HL-60/S4 treated with phorbol 12-myristate 13-acetate at 8.2 ng/mL for 4 days and 3 days (cell line): ENCODE results near the gene RBMS1.
"Not testable (repeated sequence)": the region's sequence is repeated elsewhere in the genome, so short reads cannot be mapped to it uniquely, and the experiment has no call there.

Experiments
- in situ Hi-C: fragments of 300-500 bp; cut with MboI; formaldehyde crosslinking; loops from 2 replicates; pipeline ENCODE4 v1.15.0; 2022; ENCODE audit warnings: low sequenced_read_pairs

Gene RBMS1

GRCh38 chr2:160437273-160437672 lies 56.3 kb downstream of the RBMS1 start:
- in situ Hi-C loops: no loop called here

- in situ Hi-C loops: no loop called here
These were observed 59.2 kb downstream of the RBMS1 start for GRCh38 chr2:160434254-160434948.

- in situ Hi-C loops: no loop called here
These were observed 60.0 kb downstream of the RBMS1 start for GRCh38 chr2:160433466-160434140.

- in situ Hi-C loops: no loop called here
These were observed 61.0 kb downstream of the RBMS1 start for GRCh38 chr2:160432633-160433032.

- in situ Hi-C loops: no loop called here
These were observed 62.2 kb downstream of the RBMS1 start for GRCh38 chr2:160431441-160431840.

GRCh38 chr2:160430001-160430344 lies 63.6 kb downstream of the RBMS1 start:
- in situ Hi-C loops: no loop called here

- in situ Hi-C loops: no loop called here
These were observed 64.2 kb downstream of the RBMS1 start for GRCh38 chr2:160429248-160430000.

- in situ Hi-C loops: no loop called here
These were observed 65.2 kb downstream of the RBMS1 start for GRCh38 chr2:160428405-160428763.

GRCh38 chr2:160427629-160428404 lies 65.8 kb downstream of the RBMS1 start:
- in situ Hi-C loops: no loop called here

- in situ Hi-C loops: no loop called here
These were observed 67.0 kb downstream of the RBMS1 start for GRCh38 chr2:160426604-160427003.

- in situ Hi-C loops: no loop called here
These were observed 68.0 kb downstream of the RBMS1 start for GRCh38 chr2:160425434-160426151.

GRCh38 chr2:160423126-160423525 lies 70.5 kb downstream of the RBMS1 start:
- in situ Hi-C loops: no loop called here

GRCh38 chr2:160421646-160422501 lies 71.7 kb downstream of the RBMS1 start:
- in situ Hi-C loops: not testable (repeated sequence)

- in situ Hi-C loops: no loop called here
These were observed 72.9 kb downstream of the RBMS1 start for GRCh38 chr2:160420711-160421110.

- in situ Hi-C loops: no loop called here
These were observed 73.7 kb downstream of the RBMS1 start for GRCh38 chr2:160419776-160420505.

GRCh38 chr2:160418853-160419252 lies 74.8 kb downstream of the RBMS1 start:
- in situ Hi-C loops: no loop called here

- in situ Hi-C loops: no loop called here
These were observed 75.2 kb downstream of the RBMS1 start for GRCh38 chr2:160418398-160418765.

- in situ Hi-C loops: no loop called here
These were observed 75.7 kb downstream of the RBMS1 start for GRCh38 chr2:160417745-160418397.

GRCh38 chr2:160415991-160416390 lies 77.6 kb downstream of the RBMS1 start:
- in situ Hi-C loops: no loop called here
